Vagina (tissue), 2 donors: ENCODE results near the gene NXPH1.

Experiments used
- CTCF ChIP-seq, 3 experiments: fragments of 450-650 bp in 2 of 3; fragments of 200-600 bp in 1 of 3; sonication (generic) in 1 of 3; IDR thresholded peaks; one replicate each; pipeline ENCODE4 v1.5.1; 2017 to 2019; ENCODE audit warnings: antibody characterized with exemption in 3 of 3, mild to moderate bottlenecking in 2 of 3, moderate library complexity in 2 of 3
- POLR2A ChIP-seq, 2 donors: fragments of 450-650 bp; IDR thresholded peaks; one replicate each; pipeline ENCODE4 v1.6.1; 2017; ENCODE audit warnings: antibody characterized with exemption in 2 of 2, mild to moderate bottlenecking in 2 of 2, moderate library complexity in 2 of 2

- TF ChIP-seq CTCF (IDR thresholded peaks at IDR 0.05) (no peak), POLR2A (IDR thresholded peaks at IDR 0.05) (no peak)
These were observed 329.4 kb downstream of the NXPH1 start for GRCh38 chr7:8762803-8763202.
